Neutrophil (primary cell): ENCODE measurements around the gene SEMG2.
A peak's percentile ranks its signal among the peaks of the same experiment; 100 is the strongest.

Experiments
- H3K27ac ChIP-seq: fragments of 200-600 bp; sonication (generic); 2 replicates; pipeline ENCODE4 v1.5.1; 2016; ENCODE audit warnings: mild to moderate bottlenecking, moderate library complexity
- H3K27me3 ChIP-seq: fragments of 200-600 bp; sonication (generic); 2 replicates; pipeline ENCODE4 v1.6.0; 2016; ENCODE audit warnings: mild to moderate bottlenecking
- H3K36me3 ChIP-seq: fragments of 200-600 bp; sonication (generic); 2 replicates; pipeline ENCODE4 v1.5.1; 2017
- H3K4me1 ChIP-seq, 2 experiments: fragments of 200-600 bp in 1 of 2; sonication (generic) in 1 of 2; 1 replicate in 1 of 2; 2 replicates in 1 of 2; pipeline versions ENCODE4 v1.5.1 to v1.6.1; 2013 to 2016; ENCODE audit warnings: low read depth in 1 of 2, low read length in 1 of 2, mild to moderate bottlenecking in 1 of 2, moderate library complexity in 1 of 2; ENCODE audit not compliant: control insufficient read depth in 1 of 2, insufficient read depth in 1 of 2
- H3K4me3 ChIP-seq, 2 experiments: fragments of 200-600 bp in 1 of 2; sonication (generic) in 1 of 2; 1 replicate in 1 of 2; 2 replicates in 1 of 2; pipeline ENCODE4 v1.5.1; 2013 to 2016; ENCODE audit warnings: low read depth in 1 of 2, low read length in 1 of 2, mild to moderate bottlenecking in 1 of 2, moderate library complexity in 1 of 2
- H3K9me3 ChIP-seq: fragments of 200-600 bp; sonication (generic); 2 replicates; pipeline ENCODE4 v1.5.1; 2016
- CTCF ChIP-seq: fragments of 200-600 bp; sonication (generic); IDR thresholded peaks from 2 replicates; pipeline ENCODE4 v1.5.1; 2016; ENCODE audit warnings: antibody characterized with exemption

SEMG2 gene

GRCh38 chr20:45229264-45230056 lies 8.3 kb downstream of the SEMG2 start:
- Histone ChIP-seq H3K4me3 (no peak overlapping the region), H3K4me1 (peaks cover 0 to 9% of the 10 kb centered on the region in 2 experiments), H3K27me3 (peaks cover 34% of the 10 kb centered on the region), H3K36me3 (no peaks in the 10 kb centered on the region), H3K27ac (no peak overlapping the region), H3K9me3 (no peaks in the 10 kb centered on the region)
- TF ChIP-seq CTCF, result peak; percentile 84

GRCh38 chr20:45230631-45231030 lies 9.5 kb downstream of the SEMG2 start:
- Histone ChIP-seq H3K36me3 (no peaks in the 10 kb centered on the region), H3K4me1 (peaks cover 0 to 9% of the 10 kb centered on the region in 2 experiments), H3K9me3 (no peaks in the 10 kb centered on the region), H3K4me3 (no peak overlapping the region), H3K27me3 (peaks cover 25% of the 10 kb centered on the region), H3K27ac (no peak overlapping the region)
- no peak for TF ChIP-seq CTCF

GRCh38 chr20:45235995-45236394 lies 14.8 kb downstream of the SEMG2 start:
- Histone ChIP-seq H3K9me3 (no peaks in the 10 kb centered on the region), H3K27ac (no peak overlapping the region), H3K27me3 (no peaks in the 10 kb centered on the region), H3K4me1 (peaks cover 4 to 5% of the 10 kb centered on the region in 2 experiments), H3K4me3 (no peak overlapping the region), H3K36me3 (no peaks in the 10 kb centered on the region)
- TF ChIP-seq CTCF, result peak; percentile 62

GRCh38 chr20:45238139-45238538 lies 17.0 kb downstream of the SEMG2 start:
- H3K27me3 ChIP-seq, result no peaks in the 10 kb centered on the region

GRCh38 chr20:45246109-45246508 lies 24.9 kb downstream of the SEMG2 start:
- no peaks in the 10 kb centered on the region for H3K9me3 ChIP-seq
- H3K27me3 ChIP-seq, result no peaks in the 10 kb centered on the region
- TF ChIP-seq CTCF, result no peak

More at GRCh38 chr20:45238139-45238538, 17.0 kb downstream of the SEMG2 start:
- peaks cover 4 to 5% of the 10 kb centered on the region in 2 experiments for H3K4me1 ChIP-seq
- H3K9me3 ChIP-seq, result no peaks in the 10 kb centered on the region
- H3K27ac ChIP-seq, result no peak overlapping the region
- H3K36me3 ChIP-seq, result no peaks in the 10 kb centered on the region
- no peak for TF ChIP-seq CTCF
- no peak overlapping the region for H3K4me3 ChIP-seq

More at GRCh38 chr20:45246109-45246508, 24.9 kb downstream of the SEMG2 start:
- Histone ChIP-seq H3K36me3 (no peaks in the 10 kb centered on the region), H3K4me3 (peak overlapping the region; percentile 11 to 33), H3K4me1 (peaks cover 29 to 46% of the 10 kb centered on the region in 2 experiments), H3K27ac (peak overlapping the region; percentile 77)
